Stimulated activated CD4-positive, alpha-beta T cell treated with anti-CD3 and anti-CD28 coated beads, Interleukin-2, amount 100 ng/mL, for 4 hours (primary cell): ENCODE measurements around the gene PTPN4.
A peak's percentile ranks its signal among the peaks of the same experiment; 100 is the strongest.

ENCODE experiments used
- DNase-seq: peaks from one replicate; pipeline ENCODE4 v3.0.0-alpha.2; 2020; ENCODE audit warnings: low read depth

The PTPN4 gene, protein sequence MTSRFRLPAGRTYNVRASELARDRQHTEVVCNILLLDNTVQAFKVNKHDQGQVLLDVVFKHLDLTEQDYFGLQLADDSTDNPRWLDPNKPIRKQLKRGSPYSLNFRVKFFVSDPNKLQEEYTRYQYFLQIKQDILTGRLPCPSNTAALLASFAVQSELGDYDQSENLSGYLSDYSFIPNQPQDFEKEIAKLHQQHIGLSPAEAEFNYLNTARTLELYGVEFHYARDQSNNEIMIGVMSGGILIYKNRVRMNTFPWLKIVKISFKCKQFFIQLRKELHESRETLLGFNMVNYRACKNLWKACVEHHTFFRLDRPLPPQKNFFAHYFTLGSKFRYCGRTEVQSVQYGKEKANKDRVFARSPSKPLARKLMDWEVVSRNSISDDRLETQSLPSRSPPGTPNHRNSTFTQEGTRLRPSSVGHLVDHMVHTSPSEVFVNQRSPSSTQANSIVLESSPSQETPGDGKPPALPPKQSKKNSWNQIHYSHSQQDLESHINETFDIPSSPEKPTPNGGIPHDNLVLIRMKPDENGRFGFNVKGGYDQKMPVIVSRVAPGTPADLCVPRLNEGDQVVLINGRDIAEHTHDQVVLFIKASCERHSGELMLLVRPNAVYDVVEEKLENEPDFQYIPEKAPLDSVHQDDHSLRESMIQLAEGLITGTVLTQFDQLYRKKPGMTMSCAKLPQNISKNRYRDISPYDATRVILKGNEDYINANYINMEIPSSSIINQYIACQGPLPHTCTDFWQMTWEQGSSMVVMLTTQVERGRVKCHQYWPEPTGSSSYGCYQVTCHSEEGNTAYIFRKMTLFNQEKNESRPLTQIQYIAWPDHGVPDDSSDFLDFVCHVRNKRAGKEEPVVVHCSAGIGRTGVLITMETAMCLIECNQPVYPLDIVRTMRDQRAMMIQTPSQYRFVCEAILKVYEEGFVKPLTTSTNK

DNA sequence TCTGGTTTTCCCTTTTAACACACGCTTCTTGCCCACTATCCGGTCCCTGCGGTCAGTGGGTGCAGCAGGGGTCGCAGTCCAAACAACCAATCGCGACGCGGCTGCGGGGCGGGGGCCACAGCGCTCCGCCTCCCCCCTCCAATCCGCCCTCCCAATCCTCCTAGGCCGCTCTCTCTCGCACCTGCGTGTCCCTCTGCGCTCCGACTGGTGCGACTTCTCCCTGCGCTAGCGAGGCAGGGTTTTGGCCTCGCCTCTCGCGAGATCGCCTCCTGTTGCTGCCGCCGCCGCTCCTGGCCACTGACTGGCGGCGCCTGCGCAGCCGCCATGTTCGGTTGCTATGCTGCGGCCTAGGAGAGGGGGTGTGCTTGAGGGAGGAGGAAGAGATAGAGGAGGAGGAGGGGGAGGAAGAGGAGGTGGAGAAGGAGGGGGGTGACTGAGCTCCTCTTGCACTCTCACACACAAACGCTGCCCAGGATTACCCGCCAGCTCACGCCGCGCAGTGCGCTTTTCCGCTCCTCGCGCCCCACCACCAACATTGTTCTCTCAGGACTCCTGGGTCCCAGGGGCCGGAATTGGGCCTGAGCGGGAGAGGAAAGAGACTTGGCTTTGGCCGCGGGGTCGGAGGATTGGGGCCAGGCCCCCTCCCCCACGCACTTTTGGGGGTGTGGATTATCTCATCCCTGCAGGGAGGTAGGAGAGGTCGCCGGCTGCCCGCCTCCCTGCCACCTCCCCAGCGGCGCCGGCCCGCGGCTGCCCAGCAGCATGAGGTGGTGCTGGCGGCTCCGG is at the start of gene PTPN4:
Gene PTPN4, plus strand, starts transcription at position 472 of the 786 bp plus-strand sequence. CDS start 49,932 bp downstream, outside the sequence.
- DNase-seq = peak; percentile 93

DNA sequence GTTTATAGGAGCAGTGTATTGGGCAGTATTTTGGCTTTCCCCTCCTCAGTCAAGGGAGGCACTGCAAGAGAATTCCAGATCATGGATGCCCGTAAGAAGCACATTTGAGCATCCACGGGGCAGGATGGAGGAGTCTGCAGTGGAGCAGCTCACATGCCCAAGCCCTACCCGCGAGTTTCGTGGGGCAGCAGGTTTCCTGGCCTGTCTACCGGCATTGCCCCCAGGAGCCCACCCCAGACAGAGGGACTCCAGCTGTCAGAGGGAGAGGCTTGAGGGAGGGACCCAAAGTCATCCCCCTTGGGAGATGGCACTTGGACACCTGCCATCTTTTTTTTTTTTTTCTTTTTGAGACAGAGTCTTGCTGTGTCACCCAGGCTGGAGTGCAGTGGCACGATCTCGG is 49.4 kb upstream of the PTPN4 start:
- no peak for DNase-seq

GRCh38 chr2:119711352-119711751 is 48.4 kb upstream of the PTPN4 start:
- no peak for DNase-seq

- no peak for DNase-seq
Observed at GRCh38 chr2:119712571-119712970, 47.2 kb upstream of the PTPN4 start.

GRCh38 chr2:119713819-119714490 is 45.8 kb upstream of the PTPN4 start:
- no peak for DNase-seq

DNA sequence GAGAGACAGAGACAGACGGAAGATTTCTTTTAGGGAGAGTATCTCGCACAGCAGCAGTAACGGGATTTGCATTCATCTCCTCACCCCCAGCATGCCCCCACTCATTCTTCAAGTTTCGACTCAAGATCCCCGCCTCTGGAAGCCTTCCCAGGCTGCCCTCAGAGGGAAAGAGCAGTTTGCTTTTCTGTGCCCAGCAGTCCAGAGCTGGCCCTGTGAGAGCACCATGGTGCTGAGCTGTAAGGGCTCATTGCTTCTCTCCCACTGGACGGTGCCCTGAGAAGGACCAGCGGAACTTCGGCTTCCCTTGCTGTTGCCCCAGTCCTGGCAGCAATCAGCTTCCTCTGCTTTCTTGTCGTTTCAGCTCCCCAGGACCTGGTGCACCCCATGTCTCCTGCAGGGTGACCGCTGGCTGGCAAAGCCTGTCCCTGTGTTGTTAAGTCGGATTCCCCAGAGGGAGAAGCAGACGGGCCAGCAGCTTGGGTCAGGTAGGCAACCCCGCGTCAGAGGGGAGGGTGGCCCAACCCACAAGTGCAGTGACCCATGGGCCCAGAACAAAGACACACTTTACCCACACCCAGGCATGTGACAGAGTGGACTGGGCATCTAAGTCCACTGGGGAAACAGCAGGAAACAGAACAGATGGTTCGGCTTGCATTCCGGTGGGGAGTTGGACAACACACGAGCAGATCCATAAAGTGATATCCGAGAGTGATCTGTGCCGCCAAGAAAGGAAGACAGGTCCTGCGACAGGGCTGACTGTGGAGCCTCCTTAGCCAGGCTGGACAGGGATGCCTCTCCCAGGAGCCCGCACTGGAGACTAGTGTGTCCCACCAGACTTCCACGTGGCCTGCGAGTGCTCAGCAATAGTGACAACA is 44.1 kb upstream of the PTPN4 start:
- no peak for DNase-seq

- DNase-seq = no peak
Observed at GRCh38 chr2:119716284-119716672, 43.4 kb upstream of the PTPN4 start.

DNA sequence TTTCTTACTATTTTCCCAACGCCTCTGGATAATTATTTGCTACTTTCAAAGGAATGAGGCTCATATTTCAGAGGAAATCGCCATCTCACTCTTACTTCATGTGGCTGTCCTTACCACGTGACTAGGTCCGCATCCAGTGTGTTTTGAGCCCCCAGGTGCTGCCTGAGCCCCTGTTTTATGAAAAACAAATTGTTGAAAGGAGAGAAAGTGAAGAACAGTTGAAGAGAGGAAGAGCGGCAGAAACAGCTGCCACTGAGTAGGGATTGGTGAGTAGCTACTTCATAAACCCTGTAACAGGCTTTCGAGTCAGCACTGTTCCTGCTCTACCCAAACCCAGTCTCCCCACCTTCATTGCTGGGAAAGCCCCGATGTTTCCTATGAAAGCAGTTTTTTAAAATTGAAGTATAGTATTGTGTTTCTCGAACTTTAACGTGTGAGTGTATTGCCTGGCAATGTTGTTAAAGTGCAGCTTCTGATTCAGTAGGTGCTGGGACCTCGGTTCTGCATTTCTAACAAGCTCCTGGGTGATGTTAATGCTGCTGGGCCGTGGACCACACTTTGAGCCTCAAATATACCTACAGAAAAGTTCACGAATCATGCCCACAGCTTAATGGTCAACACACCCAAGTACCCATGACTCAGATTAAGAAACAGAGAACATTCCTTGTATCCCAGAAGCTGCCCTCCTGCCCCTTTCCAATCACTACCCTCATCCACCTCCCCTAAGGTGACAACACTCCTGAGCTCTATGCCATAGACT is 41.0 kb upstream of the PTPN4 start:
- no peak for DNase-seq

- DNase-seq = no peak
Observed at GRCh38 chr2:119719261-119719627, 40.5 kb upstream of the PTPN4 start.

- no peak for DNase-seq
Observed at GRCh38 chr2:119721043-119721442, 38.7 kb upstream of the PTPN4 start.

GRCh38 chr2:119721462-119721861 is 38.3 kb upstream of the PTPN4 start:
- no peak for DNase-seq

- no peak for DNase-seq
Observed at GRCh38 chr2:119721904-119722303, 37.8 kb upstream of the PTPN4 start.

DNA sequence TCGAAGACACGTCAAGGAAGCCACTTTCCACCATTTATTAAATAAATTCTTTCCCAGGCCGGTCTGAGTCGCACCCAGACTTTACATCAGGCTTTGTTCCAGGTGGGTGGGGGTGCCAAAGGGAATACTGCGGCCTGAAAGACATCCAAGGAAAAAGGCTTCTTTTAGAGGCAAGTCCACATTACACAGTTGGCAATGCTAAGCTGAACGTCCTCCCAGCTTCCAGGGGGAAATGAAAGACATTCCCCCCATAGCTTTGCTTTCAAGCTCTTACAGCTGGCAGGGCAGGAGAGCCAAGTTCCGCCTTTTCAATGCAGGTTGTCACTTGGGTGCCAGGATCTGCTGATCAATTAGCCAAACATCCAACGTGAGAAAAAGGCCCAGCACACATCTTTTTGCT is 36.5 kb upstream of the PTPN4 start:
- DNase-seq = no peak

DNA sequence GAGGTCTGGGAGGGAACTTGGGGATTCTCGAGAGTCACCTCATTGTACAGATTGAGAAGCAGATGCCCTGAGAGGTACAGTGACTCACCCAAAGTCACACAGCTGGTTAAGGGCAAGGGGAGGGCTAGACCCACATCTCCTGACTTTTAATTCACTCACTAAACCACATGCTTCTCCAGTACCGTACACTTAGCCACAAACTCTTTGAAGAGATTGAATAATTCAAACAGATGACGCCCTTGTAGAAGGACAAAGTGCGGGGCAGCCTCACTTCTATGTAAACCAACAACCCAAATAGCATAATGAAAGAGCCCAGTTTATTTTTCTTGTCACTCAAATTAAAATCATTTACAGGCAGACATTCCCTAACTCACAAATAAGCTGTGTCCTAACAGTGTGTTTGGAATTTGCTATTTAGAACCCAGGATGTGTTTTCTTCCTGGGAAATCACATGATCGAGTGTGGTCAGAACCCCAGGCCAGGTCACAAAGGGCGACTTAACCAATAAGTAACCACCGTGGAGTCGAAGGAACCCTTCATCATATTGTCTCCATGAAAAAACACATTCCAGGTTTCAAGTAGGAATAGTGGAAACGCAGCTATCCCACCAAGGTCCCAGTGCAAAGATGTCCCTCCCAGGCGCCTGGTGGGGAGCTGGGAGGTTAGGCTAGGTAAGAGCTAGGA is 35.8 kb upstream of the PTPN4 start:
- no peak for DNase-seq

GRCh38 chr2:119724656-119725485 is 34.9 kb upstream of the PTPN4 start:
- no peak for DNase-seq

DNA sequence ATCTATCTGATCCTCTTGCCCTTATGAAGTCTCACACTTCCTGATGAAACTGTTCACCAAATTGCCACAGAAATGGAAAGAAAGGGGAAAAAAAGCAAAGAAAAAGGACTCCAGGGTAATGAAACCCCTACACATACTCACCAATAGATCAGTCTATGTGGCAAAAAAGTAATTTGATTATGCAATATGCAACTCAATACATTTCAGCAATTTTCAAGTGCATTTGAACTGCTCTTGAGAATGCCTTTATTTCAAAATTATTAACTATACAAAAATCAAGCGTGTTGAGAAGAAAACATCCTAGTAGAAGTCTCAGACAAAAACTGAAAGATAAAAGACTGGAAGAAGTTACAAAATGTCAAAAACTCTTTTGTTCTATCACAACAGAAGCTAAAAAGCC is 32.2 kb upstream of the PTPN4 start:
- DNase-seq = no peak

DNA sequence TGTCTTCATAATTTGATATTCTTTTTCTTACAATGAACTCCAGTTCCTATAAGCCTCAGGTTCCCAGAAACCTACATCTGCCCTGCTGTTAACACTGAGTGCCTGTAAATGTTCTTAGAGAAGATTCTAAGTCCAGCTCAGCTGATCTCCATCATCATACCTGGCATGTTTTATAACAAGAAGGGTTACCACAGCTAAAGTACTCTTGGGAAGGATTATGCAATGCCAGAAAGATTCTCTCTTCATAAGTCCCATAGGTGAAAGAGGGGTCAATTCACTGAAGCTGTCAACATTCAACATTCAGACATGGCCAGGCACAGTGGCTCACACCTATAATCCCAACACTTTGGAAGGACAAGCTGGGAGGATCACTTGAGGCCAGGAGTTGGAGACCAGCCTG is 31.3 kb upstream of the PTPN4 start:
- DNase-seq = no peak

GRCh38 chr2:119730671-119731177 is 29.0 kb upstream of the PTPN4 start:
- DNase-seq = no peak
